Fibroblast of gingiva (primary cell): ENCODE measurements around the gene ZMIZ1.

Experiments used
- DNase-seq: peaks from one replicate; pipeline ENCODE4 v3.0.0-alpha.2; 2011; ENCODE audit warnings: low read depth

ZMIZ1 gene

DNA sequence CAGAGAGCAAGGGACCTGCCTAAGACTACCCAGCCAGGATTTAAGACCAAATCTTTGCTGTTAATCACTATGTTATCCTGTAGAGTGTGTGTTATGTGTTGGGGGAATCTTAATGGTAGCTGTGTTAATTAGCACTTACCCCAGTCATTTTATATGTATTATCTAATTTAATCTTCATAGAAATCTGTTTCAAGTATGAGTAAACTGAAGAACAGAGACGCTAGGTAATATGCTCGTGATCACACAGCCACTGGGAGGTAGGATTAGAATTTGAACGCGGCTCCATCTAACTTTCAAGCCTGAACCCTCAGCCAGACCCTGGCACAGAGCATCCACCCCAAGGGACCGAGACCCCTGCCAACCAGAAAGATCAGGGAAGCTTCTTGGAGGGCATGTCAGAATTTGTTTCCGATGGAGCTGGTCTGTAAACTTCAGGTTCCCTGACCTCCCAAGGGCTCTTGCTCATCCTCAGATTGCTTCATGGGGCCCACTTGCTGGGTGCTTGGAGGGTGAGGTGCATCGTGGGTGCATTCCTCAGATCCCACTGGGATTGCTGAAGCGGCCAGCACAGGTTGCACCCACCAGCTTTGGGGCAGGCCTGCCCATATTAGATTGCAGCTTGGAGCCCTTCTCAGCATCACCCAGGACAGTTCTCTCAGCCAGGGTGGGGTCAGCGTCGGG lies 105.0 kb downstream of the ZMIZ1 start:
- DNase-seq: no peak

DNA sequence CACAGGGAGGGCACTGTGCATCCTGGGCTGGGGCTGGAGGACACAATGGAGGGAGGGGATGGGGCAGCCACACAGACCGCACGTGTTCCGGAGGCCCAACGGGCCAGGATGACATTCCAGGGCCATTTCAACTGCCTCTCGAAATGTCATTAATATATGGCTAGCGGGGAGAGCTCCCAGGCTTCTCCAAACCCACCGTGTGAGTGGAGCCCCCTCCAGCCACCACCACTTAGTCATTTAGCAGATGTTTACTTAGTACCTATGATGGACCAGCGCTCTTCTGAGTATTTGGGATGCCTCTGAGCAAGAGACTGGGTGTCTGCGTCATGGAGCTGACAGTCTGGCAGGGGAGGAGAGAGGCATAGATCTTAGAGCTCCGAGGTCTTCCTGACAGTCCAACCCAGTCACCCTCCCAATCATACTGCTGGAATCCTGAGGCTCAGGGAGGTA lies 107.3 kb downstream of the ZMIZ1 start:
- DNase-seq: no peak

DNA sequence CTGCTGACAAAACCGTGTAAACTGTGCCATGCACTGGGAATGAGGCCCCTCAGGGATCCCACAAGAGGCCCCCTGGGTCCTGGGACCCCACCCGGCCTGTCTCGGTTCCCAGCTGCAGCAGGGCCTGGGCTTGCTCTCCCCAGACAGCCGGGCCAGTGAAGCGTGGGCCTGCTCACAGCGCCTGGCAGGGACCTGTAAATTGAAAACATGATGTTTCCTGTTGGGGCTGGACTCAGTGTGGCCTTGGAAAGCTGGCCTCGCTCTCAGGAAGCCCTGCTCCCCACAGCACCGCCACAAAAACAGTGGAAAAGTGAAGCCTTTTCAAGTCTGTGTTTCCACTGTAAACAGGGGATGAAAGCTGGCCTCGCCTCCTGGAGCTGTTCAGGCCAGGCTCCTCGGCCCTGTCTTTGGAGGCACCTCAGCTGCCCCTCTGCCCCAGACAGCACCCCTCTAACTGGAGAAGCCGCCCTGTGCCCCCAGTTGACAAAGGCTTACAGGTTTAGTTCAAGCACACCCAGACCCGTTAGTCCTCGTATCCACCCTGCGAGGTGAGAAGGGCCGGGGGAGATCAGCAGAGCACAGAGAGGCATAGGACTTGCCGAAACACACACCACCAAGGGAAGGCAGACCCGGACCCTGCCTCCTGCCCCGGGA lies 108.3 kb downstream of the ZMIZ1 start:
- no peak for DNase-seq

DNA sequence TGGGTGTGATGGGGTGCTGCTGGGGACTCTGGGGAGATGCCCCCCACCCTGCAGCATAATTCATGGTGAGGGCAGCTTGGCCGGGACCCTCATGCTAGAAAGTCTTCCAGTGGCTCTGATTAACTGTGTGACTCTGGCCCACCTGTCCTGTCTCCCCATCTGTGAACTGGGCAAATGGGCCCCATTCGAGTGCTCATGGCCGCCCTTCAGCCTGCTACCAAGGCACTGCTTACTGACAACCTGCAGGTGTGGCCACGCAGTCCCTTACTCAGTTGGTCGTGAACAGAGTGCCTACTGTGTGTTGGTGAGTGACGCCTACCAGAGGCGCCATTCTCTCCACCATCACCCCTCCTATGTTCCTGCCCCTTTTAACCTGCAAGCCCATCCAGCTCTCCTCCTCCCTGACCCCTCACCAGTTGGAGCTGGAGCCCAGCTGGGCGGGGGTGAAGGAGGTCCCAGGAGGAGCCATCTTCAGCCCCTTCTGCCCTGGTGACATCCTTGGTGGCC lies 109.4 kb downstream of the ZMIZ1 start:
- no peak for DNase-seq

DNA sequence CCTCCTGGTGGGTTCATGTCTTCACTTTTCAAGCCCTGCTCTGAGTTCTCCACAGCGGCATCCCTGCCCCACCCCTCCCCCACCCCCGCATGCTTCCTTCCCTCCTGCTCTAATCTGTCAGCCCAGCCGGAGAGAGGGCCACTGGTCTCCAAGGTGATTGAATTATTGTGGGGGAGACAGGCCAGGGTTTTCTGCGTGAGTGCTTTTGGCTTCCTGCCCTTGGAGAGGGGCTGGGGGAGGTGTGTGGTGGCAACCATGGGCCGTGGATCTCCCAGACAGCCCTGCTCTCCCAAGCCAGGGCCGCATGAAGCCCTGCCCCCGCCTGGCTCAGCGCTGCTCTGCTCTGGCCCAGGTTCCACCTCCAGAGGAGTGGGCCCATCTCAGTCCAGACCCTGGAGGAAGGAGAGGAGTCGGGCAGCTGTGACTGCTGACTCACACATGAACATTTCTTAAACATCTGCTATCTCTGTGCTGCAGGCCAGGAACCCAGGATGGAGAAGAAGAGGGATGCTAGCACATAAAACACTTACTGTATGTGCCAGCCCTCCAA lies 109.9 kb downstream of the ZMIZ1 start:
- DNase-seq: peak; percentile 37

DNA sequence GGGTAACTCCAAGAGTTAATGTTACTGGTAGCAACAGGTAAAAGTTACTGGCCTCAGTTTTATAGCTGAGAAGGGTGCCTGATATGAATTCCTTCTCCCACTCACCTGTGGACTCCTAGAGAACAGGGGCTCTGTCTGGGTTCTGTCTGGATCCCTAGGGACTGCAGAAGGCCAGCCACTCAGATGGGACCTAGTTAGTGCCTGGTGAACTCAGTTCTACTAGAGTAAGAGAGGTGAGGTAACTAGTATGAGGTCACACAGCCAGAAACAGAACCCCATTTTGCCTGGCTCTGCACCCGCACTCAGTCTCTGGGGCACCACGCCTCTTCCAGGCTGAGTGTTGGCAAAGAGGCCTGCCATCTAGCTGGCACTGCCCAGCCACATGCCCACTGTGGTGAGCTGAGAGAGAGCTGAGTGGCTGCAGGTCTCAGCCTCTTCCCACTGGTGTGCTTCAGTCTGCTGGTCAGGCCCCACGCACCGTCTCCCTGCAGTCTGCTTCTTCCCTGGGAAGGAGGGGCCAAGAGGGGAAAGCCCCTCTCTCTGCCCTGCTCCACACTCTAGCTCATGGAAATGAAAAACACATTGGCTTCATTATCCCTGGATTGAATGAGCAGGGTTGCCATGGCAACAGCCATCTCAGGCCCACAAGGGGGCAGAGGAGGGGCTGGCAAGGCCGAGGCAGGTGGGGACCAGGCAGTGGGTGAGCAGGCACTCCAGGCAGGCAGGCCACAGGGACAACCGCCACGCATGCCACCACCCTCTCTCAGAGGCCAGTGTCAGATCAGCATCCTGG lies 110.6 kb downstream of the ZMIZ1 start:
- no peak for DNase-seq

DNA sequence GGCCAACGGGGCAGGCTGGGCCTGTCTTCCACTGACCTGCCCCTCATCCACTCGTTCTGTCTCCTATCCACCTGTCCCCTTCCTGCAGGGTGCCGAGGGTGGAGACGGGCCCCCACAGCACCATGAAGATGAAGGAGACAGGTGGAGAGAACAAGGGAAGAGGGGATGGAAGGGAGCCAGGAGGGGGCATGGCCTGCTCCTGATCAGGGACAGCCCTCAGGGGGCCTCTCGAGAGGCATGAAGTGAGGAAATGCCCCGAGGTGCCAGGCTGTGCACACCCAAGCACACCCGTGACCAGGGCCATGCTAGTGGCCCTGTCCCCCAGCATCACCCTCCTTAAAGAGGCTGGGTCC lies 111.2 kb downstream of the ZMIZ1 start:
- no peak for DNase-seq

DNA sequence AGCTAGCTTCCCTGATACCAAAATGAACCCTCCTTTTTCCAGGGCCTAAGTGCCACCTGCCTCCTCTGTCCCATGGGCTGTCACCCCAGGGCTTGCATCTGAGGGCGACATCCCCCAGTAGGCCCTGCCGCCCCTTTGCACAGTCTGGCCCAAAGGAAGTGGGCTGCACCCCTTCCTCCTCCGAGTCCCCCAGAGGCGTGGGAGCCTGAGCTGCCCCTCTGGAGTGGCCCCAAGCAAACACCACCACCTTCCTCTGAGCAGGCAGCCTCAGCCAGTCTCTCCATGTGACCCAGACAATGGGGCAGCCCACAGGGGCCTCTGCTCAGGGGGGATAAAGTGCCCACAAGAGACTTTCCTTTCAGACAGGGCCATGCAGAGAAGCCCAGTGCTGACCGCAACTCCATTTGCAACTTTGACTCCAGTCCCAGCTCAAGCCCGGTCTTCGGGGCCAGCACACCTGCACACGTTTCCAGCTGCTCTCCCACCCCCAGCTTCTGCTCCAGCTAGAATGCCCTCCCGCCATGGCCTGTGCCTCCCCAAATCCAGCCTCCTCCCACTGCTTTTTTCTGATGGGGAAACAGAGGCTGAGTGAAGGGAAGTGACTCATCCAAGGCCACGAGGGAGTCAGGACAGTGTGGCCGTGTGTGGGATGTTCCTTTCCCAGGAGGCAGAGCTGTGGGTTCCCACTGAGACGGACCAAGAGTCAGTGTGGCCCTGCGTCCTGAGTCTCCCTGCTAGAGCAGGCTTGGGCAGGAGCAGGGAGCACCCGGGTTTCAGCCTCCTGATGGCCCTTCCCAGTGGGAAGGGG lies 111.9 kb downstream of the ZMIZ1 start:
- no peak for DNase-seq

DNA sequence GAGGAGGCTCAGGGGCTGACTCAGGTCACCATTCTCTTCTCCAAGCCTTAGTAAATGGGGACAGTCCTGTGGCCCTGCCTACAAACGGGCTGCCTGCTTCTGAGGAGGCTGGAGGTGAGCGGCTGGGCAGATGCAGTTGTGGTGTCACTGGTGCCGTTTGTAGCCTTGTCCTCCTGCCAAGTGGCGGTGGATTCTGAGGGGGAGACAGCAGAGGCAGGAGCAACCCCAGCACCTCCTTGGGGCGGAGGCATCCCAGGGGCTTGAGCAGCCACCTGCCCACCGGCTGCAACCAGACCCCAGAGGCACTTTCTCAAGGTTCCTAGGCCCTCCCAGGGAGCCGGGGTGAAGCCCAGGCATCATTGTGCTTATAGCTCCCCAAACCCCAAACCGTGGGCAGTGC lies 112.5 kb downstream of the ZMIZ1 start:
- no peak for DNase-seq

DNA sequence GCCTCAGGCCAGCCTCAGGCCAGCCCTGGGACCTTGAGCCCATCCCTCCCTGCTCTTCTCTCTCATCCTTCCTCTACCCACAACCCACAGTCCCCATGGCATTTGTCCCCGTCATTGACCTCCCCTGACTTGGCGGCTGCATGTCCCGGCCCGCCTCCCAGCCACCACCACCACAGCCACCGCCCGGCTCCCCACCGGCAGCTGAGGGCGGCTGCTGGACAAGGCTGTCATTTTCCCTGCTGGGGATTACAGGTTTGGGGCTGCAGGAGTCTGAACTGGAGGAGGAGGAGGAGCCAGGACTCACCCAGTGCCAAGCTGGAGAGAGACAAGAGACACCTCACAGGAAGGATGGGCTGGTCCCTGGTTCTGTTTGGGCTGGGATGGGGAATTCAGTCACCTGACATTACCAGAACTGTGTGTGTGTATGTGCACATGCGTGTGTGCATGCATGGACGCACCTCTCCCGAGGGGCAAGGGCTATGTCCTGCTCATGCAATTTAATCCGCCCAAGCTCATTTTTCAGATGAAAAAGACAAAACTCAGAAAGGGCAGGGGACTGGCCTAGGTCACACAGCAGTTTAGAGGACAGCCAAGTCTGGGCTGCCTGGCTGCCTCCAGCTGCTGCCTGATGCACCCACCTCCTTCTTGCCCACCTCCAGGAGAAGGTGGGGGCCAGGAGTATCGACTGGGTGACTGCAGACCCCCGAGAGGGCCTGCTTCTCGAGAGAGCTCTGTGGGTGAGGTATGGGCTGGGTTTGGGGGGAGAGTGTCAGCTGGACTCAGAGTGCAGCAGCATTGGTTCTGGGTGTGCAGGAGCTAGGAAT lies 113.1 kb downstream of the ZMIZ1 start:
- DNase-seq: no peak

DNA sequence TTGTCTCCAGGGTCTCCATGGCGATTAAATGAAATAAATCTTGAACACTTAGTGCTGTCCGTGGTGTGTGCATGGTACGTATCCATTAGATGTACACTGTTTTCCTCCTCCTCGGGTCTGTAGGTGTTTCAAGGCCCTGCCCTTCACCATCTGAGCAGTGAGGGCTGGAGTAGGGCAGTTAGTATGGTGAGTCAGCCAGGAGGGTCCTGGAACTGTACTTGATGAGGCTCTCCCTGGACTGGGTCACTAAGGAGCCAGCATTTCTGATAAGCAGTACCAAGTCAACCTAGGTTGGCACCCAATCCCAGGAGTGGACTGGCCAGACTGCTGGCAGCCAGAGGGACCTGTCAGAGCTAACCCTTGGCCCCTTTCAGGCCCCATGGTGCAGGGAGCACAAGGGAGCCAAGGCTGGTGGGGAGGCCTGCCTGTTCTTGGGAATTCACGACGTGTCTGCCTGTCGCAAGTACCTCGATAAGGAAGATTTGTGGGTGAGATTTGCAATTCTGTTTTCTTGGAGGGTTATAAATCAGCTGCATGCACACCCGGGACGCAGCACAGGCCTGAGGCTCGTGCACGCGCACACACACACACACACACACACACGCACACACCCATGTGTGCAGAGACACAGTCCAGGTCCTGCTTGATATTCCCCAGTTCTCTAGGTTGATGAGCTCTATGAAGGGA lies 114.2 kb downstream of the ZMIZ1 start:
- DNase-seq: no peak

DNA sequence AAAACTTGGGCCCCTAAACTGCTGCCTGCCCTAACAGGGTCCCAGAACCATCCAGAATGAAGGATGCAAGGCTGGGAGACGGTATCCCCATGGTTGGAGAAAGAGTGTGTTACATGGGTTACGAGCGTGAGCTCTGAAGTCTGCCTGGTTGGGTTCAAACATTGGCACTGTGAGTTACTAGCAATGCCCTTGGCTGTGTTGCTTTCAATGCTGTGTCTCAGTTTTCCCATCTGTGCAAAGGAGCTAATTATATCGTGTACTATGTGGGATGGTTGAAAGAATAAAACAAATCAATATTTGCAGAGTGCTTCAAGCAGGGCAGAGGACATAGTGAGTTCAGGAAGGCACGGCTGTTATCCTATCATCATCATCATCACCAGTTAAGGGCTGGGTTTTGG lies 114.7 kb downstream of the ZMIZ1 start:
- DNase-seq: no peak

DNA sequence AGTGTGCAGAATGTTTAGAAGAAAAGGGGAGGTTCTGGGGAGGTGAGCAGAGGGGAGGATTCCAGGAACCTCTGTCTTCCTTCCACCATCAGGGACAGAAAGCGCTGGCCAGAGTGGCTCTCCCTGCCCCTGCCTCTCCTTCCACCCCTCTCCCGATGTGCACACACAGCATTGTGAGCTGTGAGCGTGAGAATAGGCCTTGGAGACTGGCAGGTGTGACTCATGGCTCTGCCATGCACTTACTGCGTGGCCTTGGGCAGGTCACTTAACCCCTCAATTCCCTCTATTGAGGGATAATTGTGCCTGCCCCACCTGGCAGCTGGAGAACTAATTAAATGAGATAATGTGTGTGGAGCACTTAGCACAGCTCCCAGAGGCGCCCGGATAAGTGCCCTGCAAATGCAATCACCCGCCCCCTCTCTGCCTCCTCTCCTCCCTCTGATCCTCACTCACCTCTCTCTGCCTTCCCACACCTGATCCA lies 115.4 kb downstream of the ZMIZ1 start:
- DNase-seq: peak; percentile 40

DNA sequence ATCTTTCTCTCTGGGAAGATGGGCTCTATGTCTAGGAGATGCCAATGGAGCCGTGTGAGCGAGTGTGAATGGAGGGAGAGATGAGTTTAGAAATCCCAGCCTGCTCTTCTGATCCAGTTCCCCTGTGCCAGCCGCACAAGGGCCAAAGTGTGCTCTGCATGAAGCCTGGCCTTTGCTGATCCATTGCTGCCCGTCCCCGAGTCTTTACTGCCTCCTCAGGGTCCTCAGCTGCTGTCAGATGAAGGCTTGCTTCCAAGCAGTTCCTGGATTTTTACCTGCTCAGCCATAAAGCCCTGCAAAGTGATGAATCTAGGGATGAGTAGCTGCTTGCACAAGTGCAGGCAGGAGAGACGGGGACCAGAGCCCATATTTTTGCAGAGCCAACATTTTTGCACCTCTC lies 115.9 kb downstream of the ZMIZ1 start:
- no peak for DNase-seq

DNA sequence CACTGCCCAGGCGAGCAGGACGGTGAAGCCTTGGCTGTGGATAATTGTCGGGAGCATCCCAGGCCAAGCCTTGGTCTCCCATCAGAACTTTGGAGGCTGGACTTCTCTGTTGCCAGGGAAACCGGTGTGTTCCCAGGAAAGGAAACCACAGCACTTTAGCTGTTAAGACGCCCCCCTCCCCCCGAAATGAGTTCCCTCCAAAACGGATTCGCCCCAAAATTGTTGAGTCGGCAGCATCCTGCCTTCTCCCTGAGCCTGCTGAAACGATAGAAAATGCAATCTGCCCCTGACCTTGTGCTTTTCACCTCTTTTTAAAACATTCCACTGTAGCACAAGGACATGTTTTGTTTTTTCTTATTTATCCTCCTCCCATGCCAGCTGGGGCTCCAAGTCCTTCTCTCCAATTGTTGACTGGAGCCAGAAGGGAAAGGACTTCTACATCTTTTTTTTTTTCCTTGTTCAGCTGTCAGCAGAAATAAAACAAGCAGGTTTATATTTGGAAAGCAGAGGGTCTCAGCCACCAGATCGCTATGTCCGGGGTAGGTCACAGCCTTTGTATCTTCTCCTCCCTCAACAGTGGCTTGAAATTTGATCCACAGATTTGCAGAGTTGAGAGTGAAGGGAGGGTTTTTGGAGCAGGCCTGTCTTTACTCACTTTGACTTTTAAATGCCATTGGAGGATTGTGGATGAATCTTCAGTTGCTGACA lies 116.5 kb downstream of the ZMIZ1 start:
- DNase-seq: no peak

DNA sequence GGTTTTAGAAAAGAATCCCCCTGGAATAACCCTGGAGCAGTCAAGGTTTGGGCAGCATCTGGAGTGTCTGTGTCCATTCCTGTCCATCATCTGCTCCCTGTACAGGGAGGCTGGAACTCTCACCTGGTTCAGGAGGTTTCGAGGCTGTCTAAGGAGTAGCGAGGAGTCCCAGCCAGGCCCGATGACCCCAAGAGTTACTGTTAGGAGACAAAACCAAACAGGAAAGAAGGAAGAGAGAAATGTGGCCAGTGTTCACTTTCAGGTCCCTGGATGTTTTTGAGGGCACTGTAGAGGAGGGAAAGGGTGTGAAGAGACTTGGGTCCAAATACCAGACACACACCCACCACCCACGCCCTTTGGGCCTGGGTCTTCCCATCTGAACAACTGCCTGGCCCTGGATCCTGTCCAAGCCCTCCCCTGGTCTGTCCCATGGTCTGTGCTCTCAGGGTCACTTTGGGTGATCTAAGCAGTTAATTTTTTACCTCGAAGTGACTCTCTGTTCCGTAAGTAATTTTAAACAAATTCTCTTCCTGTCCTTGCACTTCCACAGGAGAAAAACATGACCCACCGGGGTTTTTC lies 117.1 kb downstream of the ZMIZ1 start:
- DNase-seq: no peak

DNA sequence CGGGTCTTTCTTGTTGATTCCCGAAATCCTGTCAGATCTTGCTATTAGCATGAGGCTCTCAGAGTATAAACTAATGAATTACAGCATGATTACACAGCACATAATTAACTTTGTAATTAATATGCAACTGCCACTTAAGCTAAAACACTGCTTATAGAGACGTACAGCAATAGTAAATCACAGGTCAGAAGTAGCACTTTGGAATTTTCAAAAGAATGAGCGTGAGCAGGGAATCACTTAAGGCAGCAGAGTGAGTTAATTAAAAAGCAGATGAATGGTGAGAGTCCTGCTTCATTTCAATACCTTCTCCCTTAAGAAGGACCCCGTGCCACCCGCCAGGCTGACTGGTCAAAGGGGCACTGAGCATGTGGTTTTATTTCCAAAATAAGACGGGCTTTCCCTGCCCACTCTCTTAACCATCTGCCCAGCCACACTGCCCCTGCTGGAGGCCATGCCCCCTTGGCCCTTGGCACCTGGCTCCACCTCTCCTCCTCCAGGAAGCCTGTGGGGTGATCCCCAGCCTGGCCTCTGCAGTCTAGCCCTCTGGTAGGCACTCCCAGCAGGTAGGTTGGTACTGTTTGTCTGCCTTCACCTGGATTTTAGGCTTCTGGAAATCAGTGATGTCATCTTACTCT lies 117.8 kb downstream of the ZMIZ1 start:
- DNase-seq: no peak

DNA sequence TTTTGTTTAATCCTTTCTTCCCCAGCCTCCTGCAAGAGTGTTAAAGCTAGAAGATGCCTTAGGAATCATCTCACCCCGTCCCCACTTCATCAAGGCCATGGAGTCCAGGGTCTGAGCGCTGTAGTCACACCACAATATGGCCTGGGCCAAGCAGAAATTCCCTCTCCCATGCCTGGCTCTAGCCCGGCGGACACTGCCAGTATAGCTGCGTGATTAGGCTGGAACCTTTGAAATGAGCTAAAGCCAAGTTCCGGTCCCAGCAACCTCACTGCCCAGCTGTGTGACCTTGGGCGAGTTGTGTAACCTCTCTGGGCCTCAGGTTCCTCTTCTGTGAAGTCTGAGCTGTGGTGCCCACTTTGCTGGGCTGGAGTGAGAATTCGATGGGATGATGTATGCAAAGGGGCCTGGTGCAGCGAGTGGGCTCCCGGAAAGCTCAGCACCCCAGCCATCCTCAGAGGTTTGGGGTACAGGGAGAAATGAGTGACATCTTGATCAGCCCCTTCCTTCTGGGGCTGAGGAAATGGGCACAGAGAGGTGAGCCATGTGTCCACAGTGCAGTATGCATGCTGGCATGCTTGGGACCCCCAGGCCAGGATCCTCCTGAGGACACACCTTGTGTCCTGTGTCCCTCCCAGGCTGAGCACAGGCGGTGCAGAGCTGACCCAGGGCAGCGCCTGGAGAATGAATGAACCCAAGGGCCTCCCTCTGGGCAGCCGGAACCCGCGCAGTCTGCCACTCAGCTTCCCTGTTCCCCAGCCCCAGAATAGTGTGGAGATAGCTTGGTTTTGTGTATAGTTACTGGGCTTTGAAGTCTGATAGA lies 118.6 kb downstream of the ZMIZ1 start:
- no peak for DNase-seq
